HUES48 (cell line): ENCODE data around the gene GJD3.
A peak's percentile ranks its signal among the peaks of the same experiment; 100 is the strongest.

Source experiments
- H3K27ac ChIP-seq: one replicate; pipeline ENCODE4 v1.7.0; 2013; ENCODE audit warnings: low read depth, low read length, inconsistent platforms
- H3K27me3 ChIP-seq: 2 replicates; pipeline ENCODE4 v1.6.1; 2013; ENCODE audit warnings: mild to moderate bottlenecking, low read length; ENCODE audit not compliant: control insufficient read depth, insufficient read depth
- H3K36me3 ChIP-seq: 2 replicates; pipeline ENCODE4 v1.6.1; 2013; ENCODE audit warnings: low read length; ENCODE audit not compliant: control insufficient read depth, insufficient read depth
- H3K4me1 ChIP-seq: 2 replicates; pipeline ENCODE4 v1.6.1; 2013; ENCODE audit warnings: mild to moderate bottlenecking, low read length; ENCODE audit not compliant: control insufficient read depth, insufficient read depth
- H3K4me3 ChIP-seq: 2 replicates; pipeline ENCODE4 v1.5.1; 2013; ENCODE audit warnings: mild to moderate bottlenecking, low read depth, low read length
- H3K9ac ChIP-seq: 2 replicates; pipeline ENCODE4 v1.6.1; 2013; ENCODE audit warnings: mild to moderate bottlenecking, low read depth, low read length, moderate library complexity
- H3K9me3 ChIP-seq: 2 replicates; pipeline ENCODE4 v1.6.1; 2013; ENCODE audit warnings: low read length; ENCODE audit not compliant: control insufficient read depth, insufficient read depth

GJD3 gene

DNA sequence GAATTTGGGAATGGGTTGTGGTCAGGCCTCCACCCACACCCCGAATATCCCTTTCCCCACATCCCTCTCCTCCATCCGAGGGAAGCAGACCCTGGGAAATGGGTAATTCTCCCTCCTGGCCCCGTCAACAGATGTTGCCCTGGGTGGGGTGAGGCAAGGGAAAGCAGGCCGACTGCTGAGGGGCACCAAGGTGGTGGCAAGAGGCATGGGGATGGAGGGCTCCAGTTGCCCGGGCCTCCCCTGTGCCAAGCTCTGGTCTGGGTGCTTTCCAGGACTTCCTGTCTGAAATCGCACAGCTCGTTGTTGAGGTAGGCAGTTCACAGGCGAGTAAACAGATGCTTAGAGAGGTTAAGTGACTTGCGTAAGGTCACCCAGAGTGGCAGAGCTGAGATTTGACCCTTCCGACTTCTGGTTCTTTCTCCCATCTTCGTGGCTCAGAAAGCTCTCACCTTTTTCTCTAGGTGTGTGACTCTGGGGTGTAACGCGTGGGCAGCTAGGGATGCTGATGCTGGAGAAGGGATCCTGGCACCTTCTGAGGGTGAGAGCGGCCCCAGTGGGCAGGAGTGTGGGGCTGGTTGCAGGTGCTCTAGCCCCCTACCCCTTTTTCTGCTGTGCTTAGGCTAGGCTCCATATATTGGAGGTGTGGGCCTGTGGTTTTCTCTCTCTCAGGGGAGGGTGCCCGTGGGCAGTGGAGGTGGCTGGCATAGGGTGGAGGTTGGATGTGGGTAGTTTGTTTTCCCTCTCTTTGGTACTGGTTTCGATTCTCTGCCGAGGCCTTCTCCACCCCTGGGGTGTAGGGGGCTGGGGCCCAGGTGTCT is 38.3 kb downstream of the GJD3 start:
- Histone ChIP-seq H3K9ac (no peak overlapping the region), H3K9me3 (no peaks in the 10 kb centered on the region), H3K27me3 (no peaks in the 10 kb centered on the region), H3K36me3 (peaks cover 3% of the 10 kb centered on the region; the same call in 1 of the 2 replicates), H3K4me3 (no peak overlapping the region), H3K4me1 (peaks cover 19% of the 10 kb centered on the region), H3K27ac (no peak overlapping the region)

GRCh38 chr17:40325156-40326013 is 39.2 kb downstream of the GJD3 start:
- Histone ChIP-seq H3K4me1 (peaks cover 23% of the 10 kb centered on the region), H3K27ac (no peak overlapping the region), H3K4me3 (no peak overlapping the region), H3K27me3 (no peaks in the 10 kb centered on the region), H3K36me3 (no peaks in the 10 kb centered on the region), H3K9me3 (no peaks in the 10 kb centered on the region), H3K9ac (no peak overlapping the region)

DNA sequence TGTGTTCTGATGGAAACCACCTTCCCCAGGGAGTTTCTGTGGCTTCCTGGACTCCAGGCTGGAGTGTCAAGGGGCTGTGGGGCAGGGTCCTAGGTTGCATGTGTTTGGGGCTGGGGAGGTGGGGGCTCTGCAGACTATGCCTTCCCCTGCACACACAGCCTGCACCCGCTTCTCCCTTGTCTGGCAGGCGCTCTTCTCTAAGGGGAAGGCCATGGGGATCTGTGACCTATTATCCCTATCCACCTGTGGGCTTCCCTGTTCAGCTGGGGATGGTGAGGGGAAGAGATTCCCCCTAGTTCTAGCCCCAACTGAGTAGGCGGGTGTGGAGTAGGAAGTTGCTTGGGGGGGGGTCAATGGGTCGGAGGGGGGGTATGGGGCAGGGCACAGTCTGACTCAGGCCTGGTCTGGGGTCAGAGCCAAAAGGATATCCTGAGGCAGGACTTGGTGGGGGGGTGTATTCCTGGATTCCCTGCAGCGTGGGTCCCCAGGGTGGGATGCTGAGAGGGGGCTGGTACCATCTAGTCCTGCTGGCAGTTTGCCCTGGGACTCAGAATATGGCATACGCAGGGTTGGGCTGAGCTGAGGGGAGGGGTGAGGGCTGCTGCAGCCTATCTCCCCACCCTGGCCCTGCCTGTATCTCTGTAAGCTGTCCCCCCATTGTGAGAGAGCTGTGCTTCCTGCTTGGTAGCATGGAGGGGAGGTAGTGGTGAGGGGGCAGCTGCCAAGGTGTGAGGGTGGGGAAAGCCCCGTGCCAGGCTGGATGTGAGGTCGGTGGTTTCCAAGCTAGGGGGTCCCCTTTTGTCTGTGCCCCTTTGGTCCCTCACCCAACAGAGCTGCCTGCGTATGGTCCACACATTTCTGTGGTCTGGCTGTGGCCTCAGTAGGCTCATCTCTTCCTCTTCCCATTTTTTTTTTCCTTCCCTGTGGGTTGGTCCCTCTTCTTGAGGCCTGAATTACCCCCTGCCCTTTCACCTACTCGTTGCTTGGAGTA is 40.9 kb downstream of the GJD3 start:
- Histone ChIP-seq H3K9ac (no peak overlapping the region), H3K9me3 (no peaks in the 10 kb centered on the region)

DNA sequence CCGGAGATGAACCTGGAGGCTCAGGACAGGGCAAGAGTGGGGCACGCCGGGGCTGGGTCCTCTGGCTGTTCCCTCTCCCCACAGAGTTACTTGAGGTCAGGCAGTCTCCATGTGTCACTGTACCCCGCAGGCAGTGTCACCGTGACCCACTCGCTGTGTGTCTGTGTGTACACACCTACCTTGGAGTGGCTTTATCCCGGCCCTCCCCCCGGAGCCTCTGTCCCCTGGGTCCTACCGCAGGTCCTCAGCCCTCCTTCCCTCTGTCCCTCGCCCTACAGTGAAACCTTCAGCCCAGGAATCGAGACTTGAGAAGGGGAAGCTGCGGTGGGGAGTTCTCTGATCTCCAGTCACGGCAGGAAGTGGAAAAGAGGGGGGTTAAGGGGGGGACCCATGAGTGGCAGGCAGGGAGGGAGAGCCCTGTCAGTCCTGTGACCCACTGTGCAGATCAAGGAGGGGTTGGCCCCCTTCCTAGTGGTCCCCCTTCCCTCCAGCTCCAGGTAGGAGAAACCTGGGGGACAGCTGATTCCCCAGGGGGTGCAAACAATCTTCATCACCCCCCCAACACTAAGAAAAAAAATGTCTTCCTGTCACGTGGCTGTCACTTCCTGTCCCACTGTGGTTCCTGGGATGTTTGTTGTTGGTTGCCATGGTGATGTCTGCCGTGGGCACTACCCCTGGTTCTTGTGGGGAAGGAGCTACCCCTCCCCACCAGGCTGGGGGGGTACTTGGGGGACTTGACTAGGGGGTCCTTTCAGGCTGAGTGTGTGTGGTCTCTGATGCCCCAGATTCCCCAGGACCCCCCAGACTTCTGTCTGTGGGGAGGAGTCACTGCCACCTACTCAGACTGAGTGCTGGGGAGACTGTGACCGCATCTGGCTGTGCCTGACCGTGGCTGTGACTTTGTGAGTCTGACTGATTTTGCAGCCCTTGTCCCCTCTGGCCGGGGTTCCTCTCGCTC is 41.9 kb downstream of the GJD3 start:
- peak overlapping the region; percentile 30 for H3K27ac ChIP-seq

More for the DNA sequence above, 40.9 kb downstream of the GJD3 start:
- Histone ChIP-seq H3K27me3 (peaks cover 6% of the 10 kb centered on the region), H3K4me3 (no peak overlapping the region), H3K4me1 (peaks cover 25% of the 10 kb centered on the region), H3K27ac (no peak overlapping the region), H3K36me3 (no peaks in the 10 kb centered on the region)

GRCh38 chr17:40321961-40322357 is 42.6 kb downstream of the GJD3 start:
- Histone ChIP-seq H3K27ac (no peak overlapping the region), H3K9ac (no peak overlapping the region), H3K36me3 (no peaks in the 10 kb centered on the region), H3K4me1 (peaks cover 31% of the 10 kb centered on the region), H3K9me3 (no peaks in the 10 kb centered on the region), H3K27me3 (peaks cover 18% of the 10 kb centered on the region), H3K4me3 (no peak overlapping the region)

More for the DNA sequence above, 41.9 kb downstream of the GJD3 start:
- peaks cover 11% of the 10 kb centered on the region for H3K27me3 ChIP-seq
- no peak overlapping the region for H3K9ac ChIP-seq
- H3K36me3 ChIP-seq, result no peaks in the 10 kb centered on the region
- H3K9me3 ChIP-seq, result no peaks in the 10 kb centered on the region
- H3K4me1 ChIP-seq, result peaks cover 28% of the 10 kb centered on the region
- no peak overlapping the region for H3K4me3 ChIP-seq

DNA sequence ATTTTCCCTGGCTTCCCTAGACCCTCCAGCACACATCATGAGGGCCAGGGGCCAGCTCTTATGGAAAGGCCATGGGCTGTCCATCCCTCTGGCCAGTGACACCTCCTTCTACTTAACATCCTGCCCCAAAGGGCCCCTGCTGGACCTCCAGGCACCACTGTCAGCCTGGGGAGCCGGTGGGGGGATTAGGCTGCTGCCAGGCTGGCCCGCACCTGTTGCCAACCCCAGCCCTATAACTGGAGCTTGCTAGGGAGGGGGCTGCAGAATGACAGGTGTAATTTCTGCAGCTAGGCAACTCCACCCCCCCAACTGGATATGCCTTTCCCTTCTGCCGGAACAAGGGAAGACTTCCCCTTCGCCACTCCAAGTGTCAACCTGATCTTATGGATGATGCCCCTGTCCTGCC is 43.0 kb downstream of the GJD3 start:
- no peaks in the 10 kb centered on the region for H3K36me3 ChIP-seq
- H3K9me3 ChIP-seq, result no peaks in the 10 kb centered on the region
- H3K4me3 ChIP-seq, result no peak overlapping the region
- peaks cover 22% of the 10 kb centered on the region for H3K27me3 ChIP-seq
- H3K4me1 ChIP-seq, result peaks cover 33% of the 10 kb centered on the region
- H3K27ac ChIP-seq, result no peak overlapping the region
- H3K9ac ChIP-seq, result no peak overlapping the region

DNA sequence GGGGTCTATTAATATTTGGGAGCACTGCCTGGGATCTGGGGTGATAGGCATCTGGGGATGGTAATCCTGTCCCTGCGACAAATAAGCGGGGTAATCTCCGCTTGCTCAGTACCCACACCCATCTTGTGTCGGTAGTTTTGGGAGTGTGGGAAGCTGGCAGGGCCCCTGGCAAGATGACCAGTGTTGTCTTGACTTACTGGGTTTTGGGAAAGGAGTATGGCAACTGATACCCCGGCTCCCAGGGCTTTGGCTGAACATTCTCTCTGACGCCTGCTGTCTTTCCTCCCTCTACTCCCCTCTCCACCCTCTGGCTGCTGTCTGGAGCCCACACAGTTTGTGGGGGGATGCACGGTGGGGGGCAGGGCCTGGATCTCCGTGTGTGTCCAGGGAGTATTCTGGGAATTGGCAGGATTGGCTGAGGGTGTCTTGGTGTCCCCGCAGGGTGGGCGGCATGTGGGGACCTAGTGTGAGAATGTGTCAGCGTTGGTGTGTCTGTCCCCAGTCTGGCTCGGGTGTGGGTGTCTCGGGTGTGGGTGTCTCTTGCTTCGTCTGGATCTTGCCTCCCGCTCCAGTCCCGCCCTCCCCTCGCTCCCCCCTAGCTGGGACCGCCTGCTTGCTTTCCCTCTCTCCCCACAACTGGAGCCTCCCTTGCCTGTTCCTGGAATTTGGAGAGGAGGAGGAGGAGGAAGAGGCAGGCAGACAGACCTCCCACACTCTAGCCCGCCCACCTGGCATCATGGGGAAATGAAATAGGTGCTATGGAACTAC is 43.6 kb downstream of the GJD3 start:
- Histone ChIP-seq H3K27ac (no peak overlapping the region), H3K27me3 (peaks cover 27% of the 10 kb centered on the region), H3K4me1 (peaks cover 39% of the 10 kb centered on the region), H3K4me3 (no peak overlapping the region), H3K36me3 (no peaks in the 10 kb centered on the region), H3K9me3 (no peaks in the 10 kb centered on the region), H3K9ac (no peak overlapping the region)

DNA sequence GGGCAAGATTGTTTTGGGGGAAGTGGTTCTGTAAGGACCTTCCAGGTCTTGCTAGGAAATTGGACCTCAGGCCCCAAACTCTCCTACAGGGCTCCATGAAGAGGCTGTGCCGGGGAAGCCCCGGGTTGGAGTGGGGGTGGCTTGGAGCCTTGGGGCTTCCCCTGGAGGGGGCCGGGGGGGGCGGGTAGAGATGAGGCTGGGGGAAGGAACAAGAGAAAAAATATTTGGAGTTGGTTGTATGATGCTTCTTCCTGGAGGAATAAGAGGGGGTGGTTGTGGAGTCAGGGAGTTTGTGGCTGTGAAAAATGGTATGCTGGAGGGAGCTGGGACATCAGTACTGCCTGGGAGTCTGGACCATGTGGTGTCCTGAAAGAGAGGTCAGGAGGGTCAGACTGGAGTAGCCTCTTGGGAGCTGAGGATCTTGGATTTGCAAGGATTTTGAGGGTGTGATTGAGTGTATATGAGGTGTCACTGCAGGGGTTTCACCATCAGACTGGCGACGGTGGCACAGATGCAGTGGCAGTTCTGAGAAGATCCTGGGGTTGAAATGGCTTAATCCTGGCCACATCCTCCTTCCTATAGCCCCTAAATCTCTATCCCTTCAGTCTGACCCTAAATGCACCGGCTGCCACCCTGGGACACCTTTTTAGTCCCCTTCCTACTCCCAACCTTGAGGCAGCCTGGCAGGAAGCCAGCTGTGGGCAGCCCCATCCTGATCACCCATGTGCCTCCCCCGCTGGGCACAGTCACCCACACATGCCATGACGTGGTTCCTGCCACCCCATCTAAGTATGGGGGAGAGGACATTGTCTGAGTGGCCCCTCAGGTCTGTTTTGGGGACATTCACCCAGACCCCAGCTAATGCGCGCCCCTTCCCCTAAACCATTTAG is 44.6 kb downstream of the GJD3 start:
- peaks cover 46% of the 10 kb centered on the region for H3K4me1 ChIP-seq
- H3K36me3 ChIP-seq, result no peaks in the 10 kb centered on the region
- H3K27ac ChIP-seq, result no peak overlapping the region
- no peak overlapping the region for H3K4me3 ChIP-seq
- no peak overlapping the region for H3K9ac ChIP-seq
- peaks cover 33% of the 10 kb centered on the region for H3K27me3 ChIP-seq
- no peaks in the 10 kb centered on the region for H3K9me3 ChIP-seq
